Stimulated activated CD8-positive, alpha-beta memory T cell treated with anti-CD3 and anti-CD28 coated beads, Interleukin-4, amount 100 ng/mL, for 4 hours (primary cell): ENCODE results near the gene EPX.
A peak's percentile ranks its signal among the peaks of the same experiment; 100 is the strongest.

Experiments used
- DNase-seq, 2 donors: peaks; one replicate each; pipeline ENCODE4 v3.0.0-alpha.2; 2020; ENCODE audit warnings: low read depth in 2 of 2, low spot score in 1 of 2

The EPX gene

GRCh38 chr17:58184986-58185761 lies 7.4 kb upstream of the EPX start:
- DNase-seq = no peak

- no peak for DNase-seq
Observed at GRCh38 chr17:58186591-58186990, 5.9 kb upstream of the EPX start.

DNA sequence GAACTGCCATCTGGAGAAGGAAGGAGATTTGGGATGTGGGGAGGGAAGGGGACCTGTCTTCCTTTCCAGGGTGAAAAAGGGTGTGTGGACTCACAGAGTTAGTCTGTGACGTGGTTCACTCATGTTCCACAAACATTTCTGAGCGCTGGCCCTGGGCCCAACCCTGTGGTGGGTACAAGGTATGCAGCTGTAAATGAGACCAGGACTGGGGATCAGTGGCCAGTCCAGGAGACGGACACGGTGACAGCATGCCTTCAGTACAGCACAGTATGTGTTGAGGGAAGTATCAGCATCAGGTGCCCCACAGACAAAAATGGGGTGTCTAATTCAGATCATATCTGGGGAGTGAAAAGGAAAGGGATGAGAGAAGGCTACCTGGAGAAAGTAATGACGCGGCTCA lies 5.5 kb upstream of the EPX start:
- DNase-seq = no peak

GRCh38 chr17:58187675-58188074 lies 4.9 kb upstream of the EPX start:
- no peak for DNase-seq

DNA sequence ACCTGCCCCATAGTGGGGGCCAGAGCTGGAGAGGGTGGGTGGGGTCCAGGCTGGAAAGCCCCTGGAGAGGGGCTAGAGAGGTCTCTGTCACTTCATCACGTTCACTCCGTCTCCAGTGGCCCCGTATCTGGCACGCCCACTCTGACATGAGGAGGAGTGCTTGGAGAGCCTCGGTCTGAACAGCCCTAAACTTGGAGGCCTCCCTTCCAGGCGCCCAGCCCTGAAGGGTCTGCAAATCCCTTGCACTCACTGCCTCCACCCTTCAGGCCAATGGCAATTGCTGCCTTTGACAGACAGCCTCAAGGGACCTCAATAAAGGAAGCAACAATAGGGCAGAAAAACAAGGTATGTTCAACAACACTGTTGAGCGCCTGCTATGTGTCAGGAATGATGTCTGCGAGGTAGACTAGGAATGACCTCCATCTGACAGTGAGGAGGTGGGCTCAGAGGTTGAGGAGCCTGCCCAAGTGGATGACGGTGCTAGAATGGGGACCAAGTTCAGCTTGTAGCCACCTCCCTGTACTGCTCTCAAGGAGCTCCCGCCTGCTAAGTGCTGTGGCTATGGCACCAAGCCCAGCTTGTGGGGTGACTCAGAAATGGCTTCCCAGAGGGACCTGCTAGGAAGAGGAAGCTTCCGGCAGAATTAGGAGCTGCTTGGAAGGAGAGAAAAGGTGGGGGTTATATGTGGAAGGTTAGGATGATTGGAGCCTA lies 2.9 kb upstream of the EPX start:
- DNase-seq = no peak

DNA sequence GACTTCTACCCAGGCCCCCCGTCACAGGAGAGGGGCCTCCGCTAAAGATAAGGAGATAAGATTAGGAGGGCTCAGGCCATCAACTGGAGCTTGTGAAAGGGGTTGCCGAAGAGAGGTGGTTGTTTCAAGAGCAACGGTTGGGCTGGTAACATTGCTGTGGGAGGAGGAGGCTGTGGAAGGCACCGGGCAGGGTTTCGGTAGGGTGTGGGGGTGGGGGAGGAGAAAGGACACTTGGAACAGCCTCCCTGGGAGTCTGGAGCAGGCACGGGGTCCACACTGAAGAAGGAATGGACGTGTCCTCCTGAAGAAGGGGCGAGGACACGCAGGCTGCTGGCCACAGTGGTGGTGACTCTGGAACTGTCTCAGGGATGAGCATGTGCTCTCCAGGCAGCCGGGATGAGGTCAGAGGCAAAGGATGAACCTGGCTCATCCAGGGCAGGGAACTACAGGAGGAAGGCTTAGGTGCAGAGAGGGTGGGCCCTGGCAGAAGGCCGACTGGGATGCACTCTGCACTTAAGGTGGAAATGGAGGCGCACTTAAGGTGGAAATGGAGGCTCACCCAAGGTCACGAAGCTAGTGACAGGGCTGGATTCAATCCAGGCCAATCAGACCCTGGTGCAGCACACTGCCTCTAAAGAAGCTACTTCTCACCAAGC lies 1.2 kb upstream of the EPX start:
- no peak for DNase-seq

DNA sequence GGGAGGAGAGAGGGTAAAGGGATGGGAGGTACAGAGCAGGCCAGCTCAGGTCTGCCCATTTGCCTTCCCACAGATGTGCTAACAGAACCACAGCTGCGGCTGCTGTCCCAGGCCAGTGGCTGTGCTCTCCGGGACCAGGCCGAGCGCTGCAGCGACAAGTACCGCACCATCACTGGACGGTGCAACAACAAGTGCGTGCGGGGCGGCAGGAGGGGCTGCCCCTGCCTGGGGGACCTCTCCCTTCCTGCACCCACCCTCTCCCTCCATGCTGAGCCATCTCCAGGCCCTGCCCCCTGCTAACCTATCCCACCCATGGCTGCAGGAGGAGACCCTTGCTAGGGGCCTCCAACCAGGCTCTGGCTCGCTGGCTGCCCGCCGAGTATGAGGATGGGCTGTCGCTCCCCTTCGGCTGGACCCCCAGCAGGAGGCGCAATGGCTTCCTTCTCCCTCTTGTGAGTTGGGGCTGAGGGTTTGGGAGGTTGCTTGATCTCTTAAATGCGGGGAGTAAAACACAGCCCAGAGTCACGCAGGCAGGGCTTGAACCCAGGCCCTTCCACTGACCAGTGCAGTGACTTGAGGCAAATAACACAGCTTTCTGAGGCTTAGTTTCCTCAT lies 1.2 kb downstream of the EPX start:
- DNase-seq = no peak

DNA sequence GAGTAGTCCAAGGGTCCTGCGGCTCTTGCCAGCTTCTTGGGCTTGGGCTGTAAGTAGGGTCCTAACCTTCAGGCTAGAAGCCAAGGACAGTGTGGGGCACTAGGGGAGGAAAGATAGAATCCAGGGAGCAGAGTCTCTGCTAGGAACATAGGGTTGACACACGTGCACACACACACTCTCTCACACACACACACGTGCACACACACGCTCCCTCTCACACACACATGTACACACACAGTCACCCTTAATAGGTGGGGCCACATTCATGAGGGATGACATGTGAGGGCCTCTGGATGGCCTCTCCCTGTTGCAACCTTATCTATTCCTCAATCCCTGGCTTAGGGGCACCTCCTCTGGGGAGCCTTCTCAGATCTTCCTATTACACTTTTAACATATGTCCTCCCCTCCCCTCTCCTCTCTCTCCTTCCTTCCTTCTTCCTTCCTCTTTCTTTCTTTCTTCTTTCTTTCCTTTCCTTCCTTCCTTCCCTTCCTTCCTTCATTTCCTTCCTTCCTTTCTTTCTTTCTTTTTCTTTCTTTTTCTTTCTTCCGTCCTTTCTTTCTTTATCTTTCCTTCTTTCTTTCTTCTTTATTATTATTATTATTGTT lies 3.1 kb downstream of the EPX start:
- no peak for DNase-seq

DNA sequence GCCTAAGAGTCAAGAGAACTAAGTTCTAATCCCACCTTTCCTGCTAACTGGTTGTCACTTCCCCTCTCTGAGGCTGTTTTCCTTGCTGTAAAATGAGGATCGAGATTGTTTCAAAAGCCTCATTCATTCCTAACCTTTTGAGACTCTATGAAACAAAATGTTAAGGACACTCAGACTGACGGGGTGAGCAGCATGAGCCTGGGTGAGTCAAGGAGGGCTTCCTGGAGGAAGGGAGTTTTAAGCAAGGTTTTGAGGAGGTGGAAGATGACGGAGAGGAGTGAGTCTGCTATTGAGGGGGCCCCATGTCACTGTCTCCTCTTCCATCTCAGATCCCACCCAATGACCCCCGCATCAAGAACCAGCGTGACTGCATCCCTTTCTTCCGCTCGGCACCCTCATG lies 4.1 kb downstream of the EPX start:
- DNase-seq = no peak

DNA sequence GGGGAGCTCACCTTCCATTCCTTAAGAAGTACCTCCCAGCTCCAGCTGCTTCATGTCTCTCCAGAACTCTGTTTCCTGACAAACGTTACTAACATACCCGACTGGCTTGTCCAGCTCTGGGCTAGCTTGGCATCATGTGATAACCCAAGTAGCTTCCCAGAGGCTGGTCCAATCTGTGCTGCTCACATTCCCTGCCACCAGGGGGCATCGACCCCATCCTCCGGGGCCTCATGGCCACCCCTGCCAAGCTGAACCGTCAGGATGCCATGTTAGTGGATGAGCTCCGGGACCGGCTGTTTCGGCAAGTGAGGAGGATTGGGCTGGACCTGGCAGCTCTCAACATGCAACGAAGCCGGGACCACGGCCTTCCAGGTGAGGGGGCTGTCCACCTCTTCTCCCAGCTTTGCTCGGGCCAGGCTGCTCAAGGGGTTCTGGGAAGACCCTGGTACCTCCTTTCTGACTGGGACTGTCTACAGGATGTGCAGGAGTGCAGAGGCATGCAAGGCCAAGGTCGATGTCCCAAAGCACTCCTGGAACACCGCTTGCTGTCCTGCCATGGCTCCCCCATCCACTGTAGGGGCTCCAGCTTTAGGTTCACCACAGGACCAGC lies 7.6 kb downstream of the EPX start:
- peak; percentile 4 to 37 for DNase-seq

DNA sequence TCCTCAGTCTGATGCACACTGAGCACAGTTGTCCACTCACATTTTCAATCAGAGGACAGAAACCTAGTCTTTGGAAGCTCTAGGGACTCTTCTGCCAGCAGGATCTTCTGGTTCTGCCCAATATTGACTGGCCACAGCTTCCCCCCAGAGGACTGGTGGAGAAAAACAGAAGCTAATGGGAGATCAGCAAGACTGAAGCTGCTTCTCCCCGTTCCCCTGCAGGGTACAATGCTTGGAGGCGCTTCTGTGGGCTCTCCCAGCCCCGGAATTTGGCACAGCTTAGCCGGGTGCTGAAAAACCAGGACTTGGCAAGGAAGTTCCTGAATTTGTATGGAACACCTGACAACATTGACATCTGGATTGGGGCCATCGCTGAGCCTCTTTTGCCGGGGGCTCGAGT lies 10.3 kb downstream of the EPX start:
- no peak for DNase-seq

- DNase-seq = no peak
Observed at GRCh38 chr17:58204796-58205195, 12.3 kb downstream of the EPX start.

DNA sequence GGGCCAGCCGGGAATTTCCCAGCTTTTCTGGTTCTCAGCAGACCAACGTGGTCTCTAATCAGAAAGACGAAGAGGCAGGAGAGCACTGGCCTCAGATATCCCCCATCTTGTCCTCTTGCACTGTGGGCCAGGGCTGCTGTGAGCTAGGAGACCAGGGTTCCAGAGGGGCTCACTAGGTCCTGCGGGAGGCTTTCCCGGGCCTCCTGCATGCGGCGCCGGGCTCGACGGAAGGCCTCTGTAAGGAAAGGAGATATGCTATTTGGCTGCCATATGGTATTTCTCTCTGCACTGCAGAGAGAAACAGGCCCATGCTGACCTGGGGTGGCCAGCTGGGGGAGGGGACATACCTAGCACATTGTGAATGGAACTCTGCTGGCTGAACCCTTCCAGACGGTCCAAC lies 13.4 kb downstream of the EPX start:
- no peak for DNase-seq

DNA sequence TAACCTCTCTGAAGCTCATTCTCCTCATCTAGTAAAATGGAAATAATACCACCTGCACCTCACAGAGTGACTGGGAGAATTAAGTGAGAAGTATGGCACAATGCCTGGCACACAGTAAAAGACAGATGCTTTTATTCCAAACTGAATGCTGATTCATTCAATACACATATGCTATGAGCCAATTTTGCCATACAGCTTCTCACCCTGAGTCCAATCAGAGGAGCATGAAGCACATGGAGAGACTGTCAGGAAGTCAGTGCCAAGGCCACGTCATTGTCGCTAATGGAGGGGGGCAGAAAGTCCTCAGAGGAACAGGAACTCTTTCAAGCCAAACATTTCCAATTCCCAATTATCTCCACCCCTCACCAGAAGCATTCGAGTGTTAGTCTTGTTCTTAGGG lies 14.9 kb downstream of the EPX start:
- DNase-seq = no peak

DNA sequence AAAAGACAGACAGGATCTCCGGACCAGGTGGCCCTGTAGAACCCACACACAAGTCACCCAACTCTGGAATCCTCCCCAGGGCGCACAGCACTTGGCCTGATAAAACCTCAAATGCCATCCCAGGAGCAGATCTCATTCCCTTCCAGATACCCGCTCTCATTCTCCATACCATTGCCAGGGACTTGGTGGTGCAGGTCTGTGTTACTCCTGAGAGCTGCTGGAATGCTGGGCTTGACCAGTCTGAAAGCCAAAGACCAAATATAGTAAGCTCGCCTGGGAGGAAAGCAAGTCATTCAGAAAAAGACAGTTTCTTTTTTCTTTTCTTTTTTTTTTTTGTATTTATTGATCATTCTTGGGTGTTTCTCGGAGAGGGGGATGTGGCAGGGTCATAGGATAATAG lies 15.8 kb downstream of the EPX start:
- DNase-seq = no peak

DNA sequence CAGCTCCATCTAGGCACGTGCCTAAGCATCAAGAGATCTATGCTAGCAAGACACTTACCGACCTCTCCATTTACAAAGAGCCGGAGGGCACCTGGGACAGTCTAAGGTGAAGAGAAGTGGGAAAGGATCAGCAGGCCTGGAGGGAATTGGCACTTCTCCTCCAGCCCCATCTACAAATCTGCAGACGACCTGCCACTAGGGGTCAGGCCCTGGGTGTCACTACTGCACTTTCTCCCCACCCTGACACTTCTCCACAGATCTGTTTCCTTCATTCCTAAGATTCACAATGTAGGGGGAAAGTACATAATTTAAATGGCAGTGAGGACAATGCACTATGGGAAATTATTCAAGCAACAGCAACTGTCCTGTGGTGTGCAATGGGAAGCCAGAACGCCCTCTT lies 18.4 kb downstream of the EPX start:
- no peak for DNase-seq

DNA sequence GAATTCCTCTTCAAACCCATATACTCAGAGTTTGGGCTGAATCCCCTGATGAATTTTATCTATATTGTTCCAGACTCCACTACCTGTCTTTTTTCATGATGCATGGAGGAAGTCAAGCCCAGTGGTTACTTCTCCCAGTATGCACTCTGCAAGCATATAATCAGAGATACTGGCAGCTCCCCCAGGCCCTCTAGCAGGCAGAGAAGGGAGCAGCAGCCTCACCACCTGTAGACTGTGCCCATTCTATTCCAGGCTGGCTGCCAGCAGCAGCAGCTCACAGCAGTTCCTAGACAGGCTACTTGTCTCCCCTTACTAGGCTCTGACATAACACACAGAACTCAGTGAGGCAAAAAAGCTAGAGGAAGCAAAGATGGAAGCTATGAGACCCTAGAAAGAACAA lies 23.2 kb downstream of the EPX start:
- DNase-seq = no peak

DNA sequence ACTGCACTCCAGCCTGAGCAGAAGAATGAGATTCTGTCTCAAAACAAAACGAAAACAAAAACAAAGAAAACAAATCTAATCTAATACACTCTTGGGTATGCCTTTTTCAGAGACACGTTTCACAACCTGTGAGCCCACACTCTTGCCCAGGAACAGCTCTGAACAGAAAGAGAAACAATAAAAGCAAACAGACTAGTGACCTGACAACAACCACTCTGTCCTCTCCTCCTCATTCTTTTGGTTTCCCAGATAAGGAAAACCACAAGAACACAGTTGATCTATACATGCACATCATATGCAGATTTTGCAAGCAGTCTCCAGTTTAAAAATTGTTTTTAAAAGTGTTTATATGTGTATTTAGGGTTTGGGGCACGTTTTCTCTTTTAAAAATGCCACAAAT lies 25.2 kb downstream of the EPX start:
- no peak for DNase-seq

GRCh38 chr17:58219007-58219788 lies 26.7 kb downstream of the EPX start, which contains the start of gene MKS1:
TSS of gene MKS1 (minus strand) at chr17:58219255. CDS start at chr17:58219230, 25 bp downstream.
- DNase-seq = peak; percentile 83 to 84

- DNase-seq = no peak
Observed at GRCh38 chr17:58219789-58220183, 27.3 kb downstream of the EPX start.
